Panc1 (cell line): ENCODE measurements around the gene ADH7.

Experiments
- POLR2AphosphoS5 ChIP-seq: IDR thresholded peaks from 2 replicates; pipeline ENCODE4 v1.6.1; 2012; ENCODE audit warnings: mild to moderate bottlenecking, low read depth, low read length, moderate library complexity
- REST ChIP-seq, 2 experiments: IDR thresholded peaks; 2 replicates each; pipeline ENCODE4 v1.6.1; 2011 to 2012; ENCODE audit warnings: low read depth in 2 of 2, control low read depth in 1 of 2, low read length in 1 of 2, mild to moderate bottlenecking in 1 of 2, moderate library complexity in 1 of 2; ENCODE audit not compliant: insufficient read depth in 1 of 2

GRCh38 chr4:99389606-99390005 is 45.5 kb downstream of the ADH7 start:
- TF ChIP-seq REST (IDR thresholded peaks at IDR 0.05; ENCODE audit: insufficient read depth in 1 of 2, low read depth in 2 of 2, low read length in 1 of 2) = no peak
- TF ChIP-seq POLR2AphosphoS5 = no peak
